ENCODE results near the gene FZD2. TPM values are rescaled to one million over a fixed set of nuclear protein-coding genes. Genes with fewer than 3 reads are reported as not detected.
A peak's percentile ranks its signal among the peaks of the same experiment; 100 is the strongest.

Gene FZD2
- total and polyA plus RNA-seq, 2 of the 4 experiments (the other 2 are of a cell fraction), result 21.3 to 130 TPM

DNA sequence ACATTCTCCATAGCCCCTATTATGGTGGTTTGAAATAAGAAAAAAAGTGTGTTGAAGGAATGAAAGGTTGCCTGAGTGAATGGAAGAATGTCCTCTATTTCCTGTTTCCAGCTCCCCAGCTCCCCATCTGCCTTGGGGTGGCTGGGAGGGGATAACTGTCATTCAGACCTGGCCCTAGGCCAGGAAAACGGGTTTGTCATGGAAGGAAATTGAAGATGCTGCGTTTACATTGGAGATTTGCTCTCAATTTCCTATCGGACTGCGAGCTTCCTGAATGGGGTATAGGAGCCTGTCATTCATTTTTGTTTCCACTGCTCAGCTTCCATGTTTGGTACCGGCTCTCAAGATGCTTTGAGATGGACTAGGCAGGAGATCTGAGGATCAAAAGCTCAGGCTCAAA lies 2.2 kb upstream of the FZD2 start:
- in situ Hi-C loops (cut with MboI; ENCODE audit: low sequenced_read_pairs) (no loop called here), dilution Hi-C loops (cut with HindIII; ENCODE audit: low sequenced_read_pairs, unreplicated experiment) (no loop called here), intact Hi-C loops (cut with micrococcal nuclease) (no loop called here)
- H2BK5ac ChIP-seq (ENCODE audit: low read depth, low read length, poor library complexity, severe bottlenecking), result peak overlapping the region; percentile 82
- peak overlapping the region; percentile 82 for H3K56ac ChIP-seq (ENCODE audit: extremely low read depth, insufficient read depth, low read length)
- no peak for ATAC-seq (ENCODE audit: low read depth)
- H3K4ac ChIP-seq (ENCODE audit: low read depth, low read length), result peak overlapping the region; percentile 97
- H3K36me3 ChIP-seq (ENCODE audit: control insufficient read depth, insufficient read depth, low read length), result peaks cover 7% of the 10 kb centered on the region; the same call in 1 of the 2 replicates
- H2BK120ac ChIP-seq (ENCODE audit: low read depth, low read length), result peak overlapping the region; percentile 96
- H2BK20ac ChIP-seq (ENCODE audit: low read depth, low read length), result peak overlapping the region; percentile 92
- POLR2A ChIA-PET (ENCODE audit: unreplicated experiment), result interaction anchor here (0.7 to 4.2 kb wide), 3 partner anchors 11 to 325 kb away, joined by 5 to 22 read pairs (median 12); no protein-coding TSS in a partner anchor
- peak overlapping the region; percentile 95 for H4K91ac ChIP-seq (ENCODE audit: insufficient read depth, low read depth, low read length)
- no peak overlapping the region for H3K4me2 ChIP-seq (ENCODE audit: low read depth, low read length)
- BruUV-seq (replicated peaks), result no TSS peak
- H2AK9ac ChIP-seq (replicated peaks; ENCODE audit: low read depth, low read length, poor library complexity), result peak overlapping the region; percentile 88
- peaks cover 11% of the 10 kb centered on the region for H3K4me1 ChIP-seq (ENCODE audit: control insufficient read depth, insufficient read depth, low read length)
- peak overlapping the region; percentile 94 for H4K8ac ChIP-seq (ENCODE audit: low read depth in 2 of 2, low read length in 2 of 2)
- peak overlapping the region; percentile 94 for H3K23ac ChIP-seq (ENCODE audit: low read depth, low read length)
- H3K27me3 ChIP-seq (ENCODE audit: control insufficient read depth, insufficient read depth, low read length), result no peaks in the 10 kb centered on the region
- H3K27ac ChIP-seq (ENCODE audit: insufficient read depth, low read length), result peak overlapping the region; percentile 74
- H3K4me3 ChIP-seq (ENCODE audit: insufficient read depth, low read depth, low read length), result no peak overlapping the region
- DNase-seq, result no peak
- H3K9me1 ChIP-seq (ENCODE audit: insufficient read depth, low read length), result peaks cover 21% of the 10 kb centered on the region
- H2BK15ac ChIP-seq (ENCODE audit: low read depth, low read length), result peak overlapping the region; percentile 99
- H3K9me3 ChIP-seq (ENCODE audit: control insufficient read depth, insufficient read depth, low read length), result no peaks in the 10 kb centered on the region
- peak overlapping the region; percentile 96 for H3K14ac ChIP-seq (replicated peaks; ENCODE audit: low read depth, low read length)
- peaks cover 4 to 37% of the 10 kb centered on the region in 2 experiments; a peak in 3 of 4 replicates for H3K79me1 ChIP-seq (ENCODE audit: low read depth in 1 of 2, low read length in 2 of 2)
- peaks cover 23% of the 10 kb centered on the region for H4K20me1 ChIP-seq (ENCODE audit: insufficient read depth, low read length)
- peak overlapping the region; percentile 69 for H3K18ac ChIP-seq (ENCODE audit: low read depth, low read length)
- no peak overlapping the region for H3K9ac ChIP-seq (ENCODE audit: low read depth, low read length)
- H2AFZ ChIP-seq (replicated peaks; ENCODE audit: low read length, poor library complexity), result peak overlapping the region; percentile 29
- CTCF ChIA-PET, result interaction anchor here (0.9 to 1.2 kb wide), 2 partner anchors 21 to 23 kb away, joined by 5 read pairs; no protein-coding TSS in a partner anchor
- no CpG with 5 or more reads among the region's 5 CpGs for WGBS, 2 experiments (ENCODE audit: extremely low coverage in 2 of 2, insufficient read length in 1 of 2)
- peak overlapping the region; percentile 89 for H4K5ac ChIP-seq (ENCODE audit: low read depth, low read length)
- TF ChIP-seq MAZ (IDR thresholded peaks at IDR 0.05; ENCODE audit: borderline replicate concordance, low read depth, low read length) (no peak), SMC3 (IDR thresholded peaks at IDR 0.05; ENCODE audit: low read depth, low read length) (no peak), BHLHE40 (IDR thresholded peaks at IDR 0.05; ENCODE audit: low read depth, low read length) (no peak), RAD21 (IDR thresholded peaks at IDR 0.05; ENCODE audit: low read length) (no peak), RFX5 (IDR thresholded peaks at IDR 0.05; ENCODE audit: low read depth, low read length) (no peak), POLR2A (IDR thresholded peaks at IDR 0.05; ENCODE audit: low read depth, low read length) (no peak)
- TF ChIP-seq, protein P1, sequence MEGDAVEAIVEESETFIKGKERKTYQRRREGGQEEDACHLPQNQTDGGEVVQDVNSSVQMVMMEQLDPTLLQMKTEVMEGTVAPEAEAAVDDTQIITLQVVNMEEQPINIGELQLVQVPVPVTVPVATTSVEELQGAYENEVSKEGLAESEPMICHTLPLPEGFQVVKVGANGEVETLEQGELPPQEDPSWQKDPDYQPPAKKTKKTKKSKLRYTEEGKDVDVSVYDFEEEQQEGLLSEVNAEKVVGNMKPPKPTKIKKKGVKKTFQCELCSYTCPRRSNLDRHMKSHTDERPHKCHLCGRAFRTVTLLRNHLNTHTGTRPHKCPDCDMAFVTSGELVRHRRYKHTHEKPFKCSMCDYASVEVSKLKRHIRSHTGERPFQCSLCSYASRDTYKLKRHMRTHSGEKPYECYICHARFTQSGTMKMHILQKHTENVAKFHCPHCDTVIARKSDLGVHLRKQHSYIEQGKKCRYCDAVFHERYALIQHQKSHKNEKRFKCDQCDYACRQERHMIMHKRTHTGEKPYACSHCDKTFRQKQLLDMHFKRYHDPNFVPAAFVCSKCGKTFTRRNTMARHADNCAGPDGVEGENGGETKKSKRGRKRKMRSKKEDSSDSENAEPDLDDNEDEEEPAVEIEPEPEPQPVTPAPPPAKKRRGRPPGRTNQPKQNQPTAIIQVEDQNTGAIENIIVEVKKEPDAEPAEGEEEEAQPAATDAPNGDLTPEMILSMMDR (conservative IDR thresholded peaks at IDR 0.05; ENCODE audit: low read depth, low read length), result no peak
- TF ChIP-seq, protein P2, sequence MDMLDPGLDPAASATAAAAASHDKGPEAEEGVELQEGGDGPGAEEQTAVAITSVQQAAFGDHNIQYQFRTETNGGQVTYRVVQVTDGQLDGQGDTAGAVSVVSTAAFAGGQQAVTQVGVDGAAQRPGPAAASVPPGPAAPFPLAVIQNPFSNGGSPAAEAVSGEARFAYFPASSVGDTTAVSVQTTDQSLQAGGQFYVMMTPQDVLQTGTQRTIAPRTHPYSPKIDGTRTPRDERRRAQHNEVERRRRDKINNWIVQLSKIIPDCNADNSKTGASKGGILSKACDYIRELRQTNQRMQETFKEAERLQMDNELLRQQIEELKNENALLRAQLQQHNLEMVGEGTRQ (IDR thresholded peaks at IDR 0.05; ENCODE audit: low read depth, low read length), result no peak
- peak overlapping the region; percentile 90; the same call in 1 of the 2 replicates for H2AK5ac ChIP-seq (ENCODE audit: low read depth, low read length)
